Chondrocyte (in vitro differentiated cells): ENCODE data around the gene ATP11A. TPM values are rescaled to one million over a fixed set of nuclear protein-coding genes. Genes with fewer than 3 reads are reported as not detected.
A peak's percentile ranks its signal among the peaks of the same experiment; 100 is the strongest.

Source experiments
- DNase-seq: peaks from one replicate; pipeline ENCODE4 v3.0.0; 2021; ENCODE audit warnings: mixed read lengths, low spot score
- H3K27ac Mint-ChIP-seq: one replicate; pipeline ENCODE4 v1.8.0; 2021; ENCODE audit warnings: mild to moderate bottlenecking, moderate library complexity, mixed read lengths; ENCODE audit not compliant: unreplicated experiment
- H3K27me3 Mint-ChIP-seq: 2 replicates; pipeline ENCODE4 v1.8.0; 2021; ENCODE audit warnings: low read depth, mixed read lengths
- H3K36me3 Mint-ChIP-seq: 2 replicates; pipeline ENCODE4 v1.8.0; 2021; ENCODE audit warnings: low read depth, mixed read lengths
- H3K4me1 Mint-ChIP-seq: 2 replicates; pipeline ENCODE4 v1.8.0; 2021; ENCODE audit warnings: low read depth, mild to moderate bottlenecking, mixed read lengths
- H3K4me3 Mint-ChIP-seq: one replicate; pipeline ENCODE4 v1.8.0; 2021; ENCODE audit warnings: mild to moderate bottlenecking, moderate library complexity, mixed read lengths; ENCODE audit not compliant: unreplicated experiment
- H3K9me3 Mint-ChIP-seq: 2 replicates; pipeline ENCODE4 v1.8.0; 2021; ENCODE audit warnings: low read depth, mixed read lengths
- CTCF ChIP-seq: fragments of 200-600 bp; sonication (generic); IDR thresholded peaks from 2 replicates; pipeline ENCODE4 v1.5.0; 2021; ENCODE audit warnings: antibody characterized with exemption, mild to moderate bottlenecking, moderate library complexity
- total RNA-seq: library from RNA; stranded (reverse); gene quantifications from 3 replicates; pipeline ENCODE4 v1.2.1, GENCODE V29; 2021

The ATP11A gene
- total RNA-seq, 1 donor from 2014 or later: 13.1 TPM

- peaks cover 23% of the 10 kb centered on the region for H3K4me1 Mint-ChIP-seq
- no peak for TF ChIP-seq CTCF
- no peaks in the 10 kb centered on the region for H3K36me3 Mint-ChIP-seq
- H3K9me3 Mint-ChIP-seq: no peaks in the 10 kb centered on the region
- H3K27me3 Mint-ChIP-seq: peaks cover 2% of the 10 kb centered on the region
- no peak overlapping the region for H3K27ac Mint-ChIP-seq
- no peak for DNase-seq
- H3K4me3 Mint-ChIP-seq: no peak overlapping the region
Measured at GRCh38 chr13:112746044-112746443, 56.2 kb downstream of the ATP11A start.

DNA sequence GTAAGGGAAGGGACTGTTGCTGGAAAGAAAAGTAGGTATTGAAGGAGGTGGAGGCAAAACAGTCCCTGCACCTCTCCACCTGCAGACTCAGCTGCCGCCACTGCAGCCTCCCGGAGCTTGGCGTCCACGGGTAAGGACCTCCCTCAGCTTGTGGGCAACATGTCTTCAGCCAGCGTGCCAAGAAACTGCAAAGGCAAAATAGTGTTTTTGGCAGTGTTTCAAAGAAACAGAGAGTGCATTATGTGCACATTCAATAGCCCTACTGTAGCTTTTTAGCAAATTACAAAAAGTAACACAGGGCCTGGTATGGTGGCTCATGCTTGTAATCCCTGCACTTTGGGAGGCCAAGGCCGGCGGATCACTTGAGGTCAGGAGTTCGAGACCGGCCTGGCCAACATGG is 57.4 kb downstream of the ATP11A start:
- no peak overlapping the region for H3K4me3 Mint-ChIP-seq
- H3K4me1 Mint-ChIP-seq: peaks cover 22% of the 10 kb centered on the region
- no peak overlapping the region for H3K27ac Mint-ChIP-seq
- no peaks in the 10 kb centered on the region for H3K9me3 Mint-ChIP-seq
- no peaks in the 10 kb centered on the region for H3K36me3 Mint-ChIP-seq
- TF ChIP-seq CTCF: no peak
- peaks cover 3% of the 10 kb centered on the region for H3K27me3 Mint-ChIP-seq
- DNase-seq: no peak

DNA sequence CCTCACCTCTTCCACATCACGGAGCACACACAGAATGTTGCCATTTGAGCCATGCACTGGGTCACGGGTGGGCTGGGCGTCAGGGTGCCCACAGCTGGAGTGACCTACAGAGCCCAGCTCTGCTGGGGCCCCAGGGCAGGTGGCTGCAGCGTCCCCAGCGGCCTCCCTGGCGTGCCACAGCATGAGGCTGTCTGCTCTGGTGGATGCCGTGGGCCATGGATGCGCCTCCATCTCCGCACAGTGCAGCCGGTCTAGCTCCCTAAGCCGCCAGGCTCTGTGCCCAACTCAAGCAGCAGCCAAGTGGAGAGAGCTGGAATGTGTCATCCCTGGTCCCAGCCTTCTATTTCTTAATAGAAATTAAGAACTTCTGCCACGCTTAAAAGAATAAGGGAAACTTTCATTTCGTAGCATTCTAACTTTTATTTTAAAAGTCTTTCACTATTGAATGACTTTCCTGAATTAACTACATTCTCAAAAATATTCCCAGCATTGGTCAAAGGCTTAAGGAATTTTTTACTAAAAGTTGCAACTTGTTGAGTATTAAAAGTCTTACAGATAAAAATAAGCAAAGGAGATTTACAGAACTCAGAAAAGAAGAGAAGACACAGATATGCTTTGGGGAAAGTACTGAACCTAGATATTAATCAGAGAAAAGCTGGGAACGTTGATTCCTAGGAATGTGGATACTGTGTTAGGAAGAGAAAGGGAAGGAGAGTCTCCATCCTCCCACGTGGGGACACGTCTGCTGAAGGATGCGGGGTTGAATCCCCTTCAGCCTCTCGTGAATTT is 59.3 kb downstream of the ATP11A start:
- Mint-ChIP-seq H3K4me1 (peaks cover 17% of the 10 kb centered on the region), H3K27me3 (peaks cover 3% of the 10 kb centered on the region), H3K4me3 (no peak overlapping the region), H3K27ac (no peak overlapping the region), H3K9me3 (no peaks in the 10 kb centered on the region), H3K36me3 (no peaks in the 10 kb centered on the region)
- peak; percentile 88 for DNase-seq
- TF ChIP-seq CTCF: no peak

- no peak for TF ChIP-seq CTCF
- H3K4me1 Mint-ChIP-seq: peaks cover 10% of the 10 kb centered on the region
- DNase-seq: no peak
- H3K27me3 Mint-ChIP-seq: peaks cover 3% of the 10 kb centered on the region
- no peak overlapping the region for H3K4me3 Mint-ChIP-seq
- H3K36me3 Mint-ChIP-seq: no peaks in the 10 kb centered on the region
- H3K9me3 Mint-ChIP-seq: no peaks in the 10 kb centered on the region
- no peak overlapping the region for H3K27ac Mint-ChIP-seq
Measured at GRCh38 chr13:112750570-112750969, 60.7 kb downstream of the ATP11A start.

- Mint-ChIP-seq H3K4me3 (no peak overlapping the region), H3K9me3 (no peaks in the 10 kb centered on the region), H3K4me1 (peaks cover 10% of the 10 kb centered on the region), H3K27me3 (peaks cover 3% of the 10 kb centered on the region), H3K36me3 (no peaks in the 10 kb centered on the region), H3K27ac (no peak overlapping the region)
- DNase-seq: no peak
- TF ChIP-seq CTCF: no peak
Measured at GRCh38 chr13:112751617-112752016, 61.8 kb downstream of the ATP11A start.
